H1 (cell line): ENCODE results near the gene DYNLT5. TPM values are rescaled to one million over a fixed set of nuclear protein-coding genes. Genes with fewer than 3 reads are reported as not detected.

Source experiments
- CTCF ChIA-PET: fragments of 300-600 bp; sonication (Branson Sonifier 250); formaldehyde crosslinking; loops from one replicate; lab custom pipeline; 2021; ENCODE audit not compliant: partially characterized antibody; lab: Charles Lee
- POLR2A ChIA-PET: fragments of 300-600 bp; sonication (Branson Sonifier 250); formaldehyde crosslinking; loops from one replicate; lab custom pipeline; 2021; ENCODE audit warnings: inconsistent platforms; ENCODE audit not compliant: partially characterized antibody; lab: Charles Lee
- DNase-seq, 2 experiments: peaks; one replicate each; pipeline versions ENCODE4 v3.0.0 to v3.0.0-alpha.2; 2010 to 2022; ENCODE audit warnings: low spot score in 2 of 2, low read depth in 1 of 2, mixed read lengths in 1 of 2
- FAIRE-seq: peaks from 2 replicates; lab custom pipeline; 2011; peaks lifted over from hg19 to GRCh38; lab: Jason Lieb, UNC
- H2AFZ ChIP-seq: 2 replicates; pipeline ENCODE4 v1.8.1; 2012; ENCODE audit warnings: low read length, inconsistent platforms
- H2AK5ac ChIP-seq: 2 replicates; pipeline ENCODE4 v1.6.1; 2013; ENCODE audit warnings: low read depth, low read length
- H2BK120ac ChIP-seq: replicated peaks from 2 replicates; pipeline ENCODE3; 2013; ENCODE audit warnings: low read depth, low read length, inconsistent platforms
- H2BK12ac ChIP-seq: 2 replicates; pipeline ENCODE4 v1.6.1; 2013; ENCODE audit warnings: low read depth, low read length
- H2BK15ac ChIP-seq: 2 replicates; pipeline ENCODE4 v1.6.1; 2013; ENCODE audit warnings: low read length
- H2BK20ac ChIP-seq: 2 replicates; pipeline ENCODE4 v1.6.1; 2013; ENCODE audit warnings: low read length
- H2BK5ac ChIP-seq: 2 replicates; pipeline ENCODE4 v1.6.1; 2013; ENCODE audit warnings: low read depth, low read length
- H3K14ac ChIP-seq: 2 replicates; pipeline ENCODE4 v1.6.1; 2013; ENCODE audit warnings: inconsistent platforms; ENCODE audit not compliant: insufficient read length
- H3K18ac ChIP-seq: 2 replicates; pipeline ENCODE4 v1.6.1; 2013; ENCODE audit warnings: low read length; ENCODE audit errors: extremely low read depth
- H3K23ac ChIP-seq: 2 replicates; pipeline ENCODE4 v1.6.1; 2013; ENCODE audit warnings: inconsistent platforms; ENCODE audit not compliant: insufficient read length
- H3K23me2 ChIP-seq: 2 replicates; pipeline ENCODE4 v1.6.1; 2013; ENCODE audit warnings: low read depth, low read length
- H3K27ac ChIP-seq: 2 replicates; pipeline ENCODE4 v1.6.1; 2011; ENCODE audit warnings: low read depth, low read length, inconsistent platforms
- H3K27me3 ChIP-seq, 4 experiments: replicated peaks in 1 of 4; 1 replicate in 1 of 4; 2 replicates in 3 of 4; pipeline versions ENCODE4 v1.6.1 to v1.8.1; 2011 to 2013; ENCODE audit warnings: low read length in 3 of 4, mild to moderate bottlenecking in 3 of 4, inconsistent platforms in 2 of 4, mixed read lengths in 2 of 4, moderate library complexity in 1 of 4; ENCODE audit not compliant: control insufficient read depth in 3 of 4, insufficient read depth in 3 of 4; ENCODE audit errors: extremely low read depth in 1 of 4
- H3K36me3 ChIP-seq, 4 experiments: 2 replicates each; pipeline versions ENCODE4 v1.6.1 to v1.8.1; 2011 to 2013; ENCODE audit warnings: mild to moderate bottlenecking in 4 of 4, low read length in 3 of 4, moderate library complexity in 2 of 4, control low read depth in 1 of 4, inconsistent platforms in 1 of 4; ENCODE audit not compliant: insufficient read depth in 4 of 4, control insufficient read depth in 2 of 4
- H3K4ac ChIP-seq: replicated peaks from 2 replicates; pipeline ENCODE3; 2013; ENCODE audit warnings: low read length, low read depth, mixed read lengths, inconsistent platforms; ENCODE audit not compliant: insufficient read length
- H3K4me1 ChIP-seq, 4 experiments: replicated peaks in 1 of 4; 1 replicate in 1 of 4; 2 replicates in 3 of 4; pipeline versions ENCODE4 v1.6.1 to v1.8.1; 2011 to 2013; ENCODE audit warnings: low read length in 3 of 4, inconsistent platforms in 2 of 4, mixed read lengths in 1 of 4; ENCODE audit not compliant: insufficient read depth in 4 of 4, control insufficient read depth in 3 of 4
- H3K4me2 ChIP-seq, 2 experiments: 2 replicates each; pipeline versions ENCODE4 v1.6.1 to v1.8.1; 2011 to 2013; ENCODE audit warnings: low read depth in 2 of 2, low read length in 2 of 2, control low read depth in 1 of 2, inconsistent platforms in 1 of 2, mild to moderate bottlenecking in 1 of 2; ENCODE audit not compliant: insufficient read depth in 1 of 2
- H3K4me3 ChIP-seq, 4 experiments: fragments of 200-600, 300-600 bp in 1 of 4; sonication (generic), shearing (Covaris generic), sonication (Bioruptor Twin) in 1 of 4; 2 replicates each; pipeline versions ENCODE4 v1.5.1 to v1.8.1; 2011 to 2016; ENCODE audit warnings: low read length in 4 of 4, low read depth in 3 of 4, control low read depth in 2 of 4, inconsistent platforms in 2 of 4, mild to moderate bottlenecking in 2 of 4, mixed read lengths in 1 of 4, moderate library complexity in 1 of 4; ENCODE audit not compliant: insufficient read depth in 2 of 4; ENCODE audit errors: extremely low read depth in 1 of 4
- H3K56ac ChIP-seq: replicated peaks from 2 replicates; pipeline ENCODE3; 2013; ENCODE audit warnings: low read depth, mild to moderate bottlenecking, mixed read lengths, low read length, inconsistent platforms; ENCODE audit not compliant: insufficient read length
- H3K79me1 ChIP-seq: 2 replicates; pipeline ENCODE4 v1.6.1; 2013; ENCODE audit warnings: low read depth, low read length, control low read depth
- H3K79me2 ChIP-seq, 2 experiments: 2 replicates each; pipeline versions ENCODE4 v1.6.1 to v1.8.1; 2012 to 2013; ENCODE audit warnings: low read length in 2 of 2, mild to moderate bottlenecking in 2 of 2, inconsistent platforms in 1 of 2; ENCODE audit not compliant: insufficient read depth in 2 of 2, control insufficient read depth in 1 of 2
- H3K9ac ChIP-seq, 4 experiments: replicated peaks in 1 of 4; 1 replicate in 1 of 4; 2 replicates in 3 of 4; pipeline versions ENCODE4 v1.6.1 to v1.8.1; 2011 to 2013; ENCODE audit warnings: low read depth in 3 of 4, low read length in 3 of 4, control low read depth in 2 of 4, mild to moderate bottlenecking in 2 of 4, moderate library complexity in 2 of 4, inconsistent platforms in 1 of 4; ENCODE audit errors: extremely low read depth in 1 of 4
- H3K9me3 ChIP-seq, 2 experiments: 2 replicates each; pipeline versions ENCODE4 v1.6.1 to v1.8.1; 2012 to 2013; ENCODE audit warnings: mild to moderate bottlenecking in 2 of 2, moderate library complexity in 2 of 2, control low read depth in 1 of 2, inconsistent platforms in 1 of 2, low read depth in 1 of 2, low read length in 1 of 2, mixed read lengths in 1 of 2; ENCODE audit not compliant: insufficient read depth in 2 of 2
- H4K20me1 ChIP-seq, 2 experiments: replicated peaks in 1 of 2; 2 replicates each; pipeline versions ENCODE3 to v1.8.1; 2011 to 2013; ENCODE audit warnings: inconsistent platforms in 2 of 2, low read length in 2 of 2, mild to moderate bottlenecking in 1 of 2; ENCODE audit not compliant: insufficient read depth in 2 of 2, control insufficient read depth in 1 of 2
- H4K5ac ChIP-seq: 2 replicates; pipeline ENCODE4 v1.6.1; 2013; ENCODE audit warnings: low read length, low read depth, mixed read lengths, inconsistent platforms; ENCODE audit not compliant: insufficient read length
- H4K8ac ChIP-seq: 2 replicates; pipeline ENCODE4 v1.8.0; 2013; ENCODE audit warnings: mild to moderate bottlenecking, moderate library complexity, low read length, inconsistent platforms; ENCODE audit not compliant: insufficient read depth; ENCODE audit errors: extremely low read depth
- H4K91ac ChIP-seq: replicated peaks from 2 replicates; pipeline ENCODE3; 2013; ENCODE audit warnings: low read length, mixed read lengths, inconsistent platforms; ENCODE audit not compliant: insufficient read length
- HDAC2 ChIP-seq, 2 experiments: fragments of 300-600 bp in 1 of 2; sonication (generic) in 1 of 2; IDR thresholded peaks; 2 replicates each; pipeline ENCODE4 v1.6.1; 2011 to 2012; ENCODE audit warnings: low read depth in 2 of 2, low read length in 2 of 2, mild to moderate bottlenecking in 2 of 2, moderate library complexity in 2 of 2, borderline replicate concordance in 1 of 2, inconsistent platforms in 1 of 2
- NRF1 ChIP-seq: IDR thresholded peaks from 2 replicates; pipeline ENCODE4 v1.6.1; 2011; ENCODE audit warnings: mild to moderate bottlenecking, low read depth, low read length, improper control_type of control experiment
- WGBS, 2 experiments: shearing (Covaris generic) in 1 of 2; methylation state at CpG; one replicate each; pipeline versions ENCODE4 v1.1.6 to v1.1.7; 2013 to 2015; ENCODE audit warnings: low lambda C conversion rate in 2 of 2, mixed read lengths in 2 of 2, inconsistent platforms in 1 of 2, low coverage in 1 of 2, missing lambda C conversion rate in 1 of 2; ENCODE audit not compliant: insufficient replicate concordance in 2 of 2, insufficient coverage in 1 of 2, insufficient read length in 1 of 2; ENCODE audit errors: extremely low coverage in 1 of 2, missing lambda C conversion rate in 1 of 2; 5-methylcytosine and 5-hydroxymethylcytosine counted together
- polyA plus RNA-seq, 7 experiments: library from polyadenylated mRNA; depleted of rRNA in 3 of 7; stranded (reverse) in 5 of 7; unstranded in 2 of 7; fragments of >200 nt in 5 of 7; fragments of 200-250 nt in 2 of 7; gene quantifications; 1 replicate in 5 of 7; 2 replicates in 1 of 7; 4 replicates in 1 of 7; pipeline versions ENCODE4 v1.2.1 to v1.2.3, GENCODE V29; 2011 to 2013; ENCODE audit warnings: missing spikeins in 2 of 7, mixed read lengths in 2 of 7
- total RNA-seq: library from RNA; stranded (reverse); fragmentation: NEBNext Ultra II Directional; extraction: Animal tissue kit (Norgen Biotek cat#: 25700); gene quantifications from 2 replicates; pipeline ENCODE4 v1.2.1, GENCODE V29; 2021

DYNLT5 gene
- total and polyA plus RNA-seq, 2 of the 8 experiments (the other 6 are each of a cell fraction or from before 2014, with no cell fraction given): 0.93 to 1.5 TPM

DNA sequence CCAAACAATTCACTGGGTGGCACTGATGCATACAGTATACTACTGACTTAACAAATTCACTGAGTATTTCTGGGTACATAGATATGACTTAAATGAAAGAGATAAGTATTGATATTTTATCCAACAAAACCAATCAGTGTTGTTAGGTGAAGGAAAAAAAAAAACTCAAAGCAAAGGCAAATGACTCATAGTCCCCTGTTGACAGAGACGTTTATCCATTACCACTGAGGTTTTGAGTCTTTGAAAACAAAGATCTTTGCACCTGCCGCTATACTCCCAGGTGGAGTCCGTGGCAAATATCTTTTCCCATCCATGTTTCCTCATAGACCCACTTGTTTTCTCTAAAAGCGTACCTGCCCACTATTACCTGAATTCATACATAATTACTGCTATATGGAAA, 18.4 kb downstream of the DYNLT5 start:
- Histone ChIP-seq H3K56ac (no peak overlapping the region), H3K18ac (no peak overlapping the region), H3K36me3 (no peaks in the 10 kb centered on the region), H2BK120ac (no peak overlapping the region), H4K20me1 (no peaks in the 10 kb centered on the region), H3K27ac (no peak overlapping the region), H3K14ac (no peak overlapping the region), H2BK15ac (no peak overlapping the region), H3K9ac (no peak overlapping the region), H2AFZ (no peak overlapping the region), H4K8ac (no peak overlapping the region), H3K79me1 (no peaks in the 10 kb centered on the region), H3K4me3 (no peak overlapping the region), H2BK5ac (no peak overlapping the region), H4K5ac (no peak overlapping the region), H3K23me2 (no peaks in the 10 kb centered on the region), H3K4me1 (no peaks in the 10 kb centered on the region), H2AK5ac (no peak overlapping the region), H3K79me2 (no peaks in the 10 kb centered on the region), H2BK20ac (no peak overlapping the region), H4K91ac (no peak overlapping the region), H2BK12ac (no peak overlapping the region), H3K4ac (no peak overlapping the region), H3K23ac (no peak overlapping the region), H3K27me3 (no peaks in the 10 kb centered on the region), H3K9me3 (no peaks in the 10 kb centered on the region), H3K4me2 (no peak overlapping the region)
- POLR2A ChIA-PET: no interaction called here
- FAIRE-seq (no peak), DNase-seq (no peak)
- 88% methylated on average over 4 of the region's 4 CpGs; no CpG with 5 or more reads in 1 of the 2 experiments for WGBS, 2 experiments
- CTCF ChIA-PET: no interaction called here
- TF ChIP-seq NRF1 (no peak), HDAC2 (IDR thresholded peaks at IDR 0.05; ENCODE audit: borderline replicate concordance in 1 of 2, low read depth in 2 of 2, low read length in 2 of 2) (no peak)
